ENCODE results near the gene EHF.

EHF gene

DNA sequence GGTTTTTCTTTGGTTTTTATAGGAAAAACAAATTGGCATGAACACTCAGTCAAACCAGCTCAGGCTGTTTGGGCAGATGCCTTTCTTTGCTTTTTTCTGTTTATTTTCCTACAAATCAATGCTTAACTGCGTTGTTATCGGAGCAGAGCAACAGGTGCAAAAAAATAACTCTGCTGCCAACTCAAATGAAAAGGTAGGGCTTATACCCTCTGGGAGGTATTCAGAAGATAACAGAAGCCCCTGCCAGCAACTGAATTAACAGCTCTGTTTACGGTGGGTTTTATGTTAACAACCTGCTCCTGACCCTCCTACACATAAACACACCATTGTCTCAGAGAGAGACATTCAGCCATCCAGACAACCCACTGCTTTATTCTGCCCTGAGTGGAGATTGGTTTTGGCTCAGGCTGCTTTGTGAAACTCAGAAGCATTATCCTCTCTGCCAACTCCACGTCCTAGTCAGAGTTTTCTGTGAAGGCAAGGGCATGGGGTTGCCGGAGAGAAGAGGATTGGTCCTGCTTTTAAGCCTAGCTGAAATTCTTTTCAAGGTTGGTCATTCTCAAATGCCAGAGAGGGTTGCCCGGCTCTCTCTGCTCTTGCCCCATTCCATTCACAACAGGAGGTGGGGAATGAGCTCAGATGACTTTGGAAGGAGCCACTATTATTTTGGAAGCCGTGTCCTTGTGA, 11.4 kb downstream of the EHF start:
- Mint-ChIP-seq H3K27ac (ENCODE audit: low read depth) (no peak overlapping the region), H3K9me3 (no peaks in the 10 kb centered on the region), H3K4me1 (peaks cover 14% of the 10 kb centered on the region), H3K27me3 (no peaks in the 10 kb centered on the region), H3K36me3 (ENCODE audit: insufficient read depth) (no peaks in the 10 kb centered on the region), H3K4me3 (no peak overlapping the region)
- ATAC-seq (replicated peaks; ENCODE audit: extremely low read depth, poor library complexity, severe bottlenecking) (no peak), DNase-seq (ENCODE audit: low spot score in 2 of 2) (no peak)

DNA sequence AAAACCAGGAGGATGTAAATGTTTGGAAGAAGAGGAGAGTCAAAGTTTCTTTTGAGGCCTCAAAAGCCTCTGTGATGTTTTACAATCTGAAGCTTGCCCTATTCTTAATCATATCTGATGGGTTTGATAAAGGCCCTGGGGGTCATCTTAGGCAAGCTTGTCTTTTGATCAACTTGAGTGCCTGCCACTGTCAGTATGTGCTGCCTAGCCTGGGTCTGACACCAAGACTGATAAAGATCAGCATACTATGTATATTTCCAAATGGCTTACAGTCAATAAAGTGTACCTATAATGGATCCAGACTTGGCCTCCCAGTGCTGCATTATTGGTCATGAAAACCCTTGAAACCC, 12.7 kb downstream of the EHF start:
- DNase-seq (ENCODE audit: low spot score in 2 of 2) = no peak
- Mint-ChIP-seq H3K4me1 (peaks cover 14% of the 10 kb centered on the region), H3K27me3 (no peaks in the 10 kb centered on the region), H3K36me3 (ENCODE audit: insufficient read depth) (no peaks in the 10 kb centered on the region), H3K9me3 (no peaks in the 10 kb centered on the region), H3K4me3 (no peak overlapping the region), H3K27ac (ENCODE audit: low read depth) (no peak overlapping the region)
- peak; percentile 52 for ATAC-seq (replicated peaks; ENCODE audit: extremely low read depth, poor library complexity, severe bottlenecking)

DNA sequence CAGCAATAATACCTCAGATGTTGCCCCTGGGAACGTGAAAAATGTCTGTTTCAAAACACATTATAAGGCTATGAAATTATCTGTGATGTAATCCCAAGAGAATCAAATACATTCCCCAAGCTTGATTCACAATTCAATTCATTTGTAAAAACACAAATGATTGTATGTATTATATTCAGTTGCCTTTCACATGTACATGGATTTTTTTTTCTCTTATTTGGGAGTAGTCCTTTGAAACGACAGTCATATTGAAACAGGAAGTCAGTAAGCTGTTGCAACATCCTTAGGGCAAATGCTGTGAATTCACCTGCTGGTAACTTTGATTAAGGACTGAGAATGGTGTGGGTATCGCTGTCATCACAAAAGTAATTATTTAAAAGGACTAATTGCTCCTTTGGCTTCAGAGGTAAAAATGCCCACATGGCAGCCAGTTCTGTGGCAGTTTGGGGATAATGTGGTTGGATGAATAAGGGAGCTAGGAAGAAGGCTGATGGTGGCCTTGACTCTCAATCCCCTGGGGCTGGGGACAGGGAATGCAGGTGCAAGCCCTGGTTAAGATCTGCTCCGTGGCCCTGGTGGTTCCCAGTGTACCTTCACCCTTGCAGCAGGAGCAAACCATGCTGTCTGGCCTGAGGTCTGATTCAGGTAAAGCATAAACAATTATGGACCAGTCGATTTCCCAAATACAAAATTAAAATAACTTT, 13.2 kb downstream of the EHF start:
- Mint-ChIP-seq H3K9me3 (no peaks in the 10 kb centered on the region), H3K27ac (ENCODE audit: low read depth) (no peak overlapping the region), H3K4me3 (no peak overlapping the region), H3K27me3 (peaks cover 2% of the 10 kb centered on the region), H3K4me1 (peaks cover 14% of the 10 kb centered on the region), H3K36me3 (ENCODE audit: insufficient read depth) (no peaks in the 10 kb centered on the region)
- DNase-seq (ENCODE audit: low spot score in 2 of 2) = no peak
- ATAC-seq (replicated peaks; ENCODE audit: extremely low read depth, poor library complexity, severe bottlenecking) = peak; percentile 87

DNA sequence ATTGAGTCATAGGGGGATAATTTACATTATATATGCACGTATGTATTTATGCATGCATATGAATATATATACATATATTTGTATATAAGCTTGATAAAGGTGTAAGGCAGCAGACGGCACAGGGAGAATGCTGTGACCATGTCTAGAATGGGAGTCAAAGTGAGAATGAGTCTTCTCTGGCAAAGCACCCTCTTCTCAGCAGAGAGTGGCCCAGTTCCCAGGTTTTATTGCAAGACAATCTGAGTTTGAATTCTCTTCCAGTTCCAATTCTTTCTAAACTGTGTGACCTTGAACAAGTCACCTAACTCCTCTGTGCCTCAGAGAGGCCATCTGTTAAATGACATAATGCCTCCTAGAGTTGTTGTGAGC, 13.8 kb downstream of the EHF start:
- H3K27ac Mint-ChIP-seq (ENCODE audit: low read depth) = no peak overlapping the region
- no peaks in the 10 kb centered on the region for H3K9me3 Mint-ChIP-seq
- H3K4me3 Mint-ChIP-seq = no peak overlapping the region
- peaks cover 14% of the 10 kb centered on the region for H3K4me1 Mint-ChIP-seq
- no peaks in the 10 kb centered on the region for H3K36me3 Mint-ChIP-seq (ENCODE audit: insufficient read depth)
- ATAC-seq (replicated peaks; ENCODE audit: extremely low read depth, poor library complexity, severe bottlenecking) (no peak), DNase-seq (ENCODE audit: low spot score in 2 of 2) (no peak)
- peaks cover 8% of the 10 kb centered on the region for H3K27me3 Mint-ChIP-seq

DNA sequence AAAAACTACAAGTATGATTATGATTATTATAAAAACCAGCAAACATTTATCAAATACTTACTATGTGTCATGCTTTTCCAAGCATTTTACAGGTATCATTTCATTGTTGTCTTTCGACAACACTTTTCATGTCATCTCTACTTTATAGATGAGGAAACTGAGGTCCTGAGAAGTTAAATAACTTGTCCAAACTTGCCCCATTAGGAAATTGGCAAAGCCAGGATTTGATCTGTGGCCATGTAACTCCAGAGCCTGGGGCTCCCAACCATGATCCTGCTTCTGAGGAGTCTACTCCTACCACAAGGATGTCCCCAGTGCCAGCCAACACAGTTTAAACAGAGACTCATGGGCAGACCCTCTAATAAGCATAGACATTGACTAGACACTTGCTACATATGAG, 15.2 kb downstream of the EHF start:
- Mint-ChIP-seq H3K27me3 (peaks cover 13% of the 10 kb centered on the region), H3K36me3 (ENCODE audit: insufficient read depth) (no peaks in the 10 kb centered on the region), H3K4me3 (no peak overlapping the region), H3K27ac (ENCODE audit: low read depth) (no peak overlapping the region), H3K9me3 (no peaks in the 10 kb centered on the region), H3K4me1 (peaks cover 9% of the 10 kb centered on the region)
- DNase-seq (ENCODE audit: low spot score in 2 of 2) (no peak), ATAC-seq (replicated peaks; ENCODE audit: extremely low read depth, poor library complexity, severe bottlenecking) (no peak)

DNA sequence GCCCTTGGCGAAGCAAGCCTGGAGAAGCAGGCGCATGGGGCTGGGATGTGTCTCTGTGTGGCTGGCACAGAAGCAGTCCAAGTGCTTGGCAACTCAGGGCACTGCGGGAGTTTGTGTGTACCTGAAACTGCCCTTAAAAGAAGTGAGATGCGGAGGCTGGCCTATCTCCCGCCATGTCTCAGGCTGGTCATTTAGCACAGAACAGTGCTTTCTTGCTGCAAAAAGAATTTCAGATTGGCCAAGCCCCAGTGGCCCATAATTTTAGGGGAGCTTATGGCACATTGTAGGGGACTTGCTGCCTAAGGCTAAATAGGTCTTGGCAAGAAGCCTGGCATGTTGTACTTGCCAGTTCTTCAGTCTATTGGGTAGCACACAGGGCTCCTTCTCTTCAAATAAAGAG, 16.4 kb downstream of the EHF start:
- H3K9me3 Mint-ChIP-seq = no peaks in the 10 kb centered on the region
- H3K4me3 Mint-ChIP-seq = no peak overlapping the region
- H3K36me3 Mint-ChIP-seq (ENCODE audit: insufficient read depth) = no peaks in the 10 kb centered on the region
- ATAC-seq (replicated peaks; ENCODE audit: extremely low read depth, poor library complexity, severe bottlenecking) (no peak), DNase-seq (ENCODE audit: low spot score in 2 of 2) (no peak)
- peaks cover 13% of the 10 kb centered on the region for H3K27me3 Mint-ChIP-seq
- H3K27ac Mint-ChIP-seq (ENCODE audit: low read depth) = no peak overlapping the region
- H3K4me1 Mint-ChIP-seq = peaks cover 9% of the 10 kb centered on the region

DNA sequence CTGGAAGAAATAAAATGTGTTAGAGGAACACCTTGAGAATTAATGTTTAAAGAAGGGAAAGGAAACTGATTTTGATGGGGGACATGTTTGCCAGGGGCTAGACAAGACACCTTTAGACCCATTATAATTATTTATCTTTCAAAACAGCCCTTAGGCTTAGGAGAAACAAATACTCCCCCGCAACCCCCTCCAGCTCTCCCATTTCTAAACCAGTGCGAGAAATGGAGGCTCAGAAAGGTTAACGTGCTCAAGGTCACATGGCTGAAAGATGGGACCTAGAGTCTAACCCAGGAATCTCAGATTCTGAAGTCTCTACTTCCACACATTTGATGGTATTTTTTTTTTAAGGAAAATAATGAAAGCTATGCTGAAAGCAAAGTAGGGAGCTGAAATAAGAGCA, 18.0 kb downstream of the EHF start:
- Mint-ChIP-seq H3K27ac (ENCODE audit: low read depth) (no peak overlapping the region), H3K36me3 (ENCODE audit: insufficient read depth) (no peaks in the 10 kb centered on the region), H3K27me3 (peaks cover 29% of the 10 kb centered on the region), H3K4me3 (no peak overlapping the region), H3K9me3 (no peaks in the 10 kb centered on the region), H3K4me1 (peaks cover 7% of the 10 kb centered on the region)
- ATAC-seq (replicated peaks; ENCODE audit: extremely low read depth, poor library complexity, severe bottlenecking) (no peak), DNase-seq (ENCODE audit: low spot score in 2 of 2) (no peak)

DNA sequence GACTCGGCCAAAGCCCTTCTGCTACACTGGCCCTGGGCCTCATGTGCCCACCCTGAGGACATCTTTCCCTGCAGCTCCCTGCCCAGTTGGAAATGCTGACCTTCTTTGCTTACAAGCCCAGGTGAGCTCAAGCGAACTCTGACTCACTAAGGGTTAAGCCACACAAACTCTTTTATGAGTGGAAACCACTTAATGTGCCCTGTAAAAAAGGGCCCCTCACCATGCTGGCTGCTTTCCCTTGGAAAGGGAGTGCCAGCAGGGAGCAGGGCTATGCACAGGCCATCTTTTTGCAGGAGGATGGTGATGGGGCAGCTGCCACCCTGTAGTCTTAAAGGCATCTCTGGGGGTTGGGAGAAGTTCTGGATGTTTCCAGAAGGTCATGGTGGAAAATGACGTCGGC, 18.7 kb downstream of the EHF start:
- no peak overlapping the region for H3K27ac Mint-ChIP-seq (ENCODE audit: low read depth)
- no peaks in the 10 kb centered on the region for H3K36me3 Mint-ChIP-seq (ENCODE audit: insufficient read depth)
- no peak for DNase-seq (ENCODE audit: low spot score in 2 of 2)
- no peak overlapping the region for H3K4me3 Mint-ChIP-seq
- peaks cover 35% of the 10 kb centered on the region for H3K27me3 Mint-ChIP-seq
- no peaks in the 10 kb centered on the region for H3K9me3 Mint-ChIP-seq
- ATAC-seq (replicated peaks; ENCODE audit: extremely low read depth, poor library complexity, severe bottlenecking) = no peak
- peaks cover under 1% of the 10 kb centered on the region for H3K4me1 Mint-ChIP-seq

DNA sequence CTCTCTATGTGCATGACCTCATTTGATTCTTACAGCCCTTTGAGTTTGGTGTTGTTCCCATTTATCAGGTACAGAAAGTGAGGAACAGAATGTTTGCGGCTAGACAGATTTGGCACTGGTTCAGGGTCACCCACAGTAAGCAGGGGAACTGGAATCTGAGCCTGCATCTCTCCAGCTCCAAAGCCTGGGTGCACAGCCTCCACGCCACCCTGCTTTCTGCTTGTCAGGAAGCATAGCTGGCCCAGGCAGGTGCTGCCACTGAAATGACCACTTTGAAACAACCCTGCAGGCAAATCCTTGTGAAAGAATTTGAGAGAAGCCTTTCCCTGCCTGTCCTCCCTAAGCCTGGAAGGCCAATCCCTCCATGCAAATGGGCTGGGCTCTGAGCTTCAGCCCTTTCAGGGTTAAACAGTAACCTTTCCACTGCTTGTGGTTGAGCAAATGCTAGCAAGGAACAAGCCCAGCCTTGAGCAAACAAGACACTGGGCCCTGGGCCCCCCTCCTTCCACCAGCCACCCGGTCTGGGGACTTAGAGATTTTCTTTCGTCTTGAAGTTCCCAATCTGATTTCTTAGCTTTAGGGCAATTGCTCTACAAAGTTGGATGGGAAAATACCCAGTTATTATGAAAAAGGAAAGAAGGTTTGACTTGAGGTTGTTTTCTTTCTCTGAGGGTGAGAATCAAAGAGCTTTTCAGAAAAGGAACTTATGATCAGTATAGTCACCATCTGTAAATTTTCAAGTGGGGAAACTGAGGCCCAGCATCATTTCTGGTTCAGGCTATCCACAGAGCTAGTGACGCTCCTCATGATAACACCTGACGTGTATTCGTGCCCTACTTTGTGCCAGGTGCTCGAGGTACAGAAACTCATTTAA, 19.4 kb downstream of the EHF start:
- Mint-ChIP-seq H3K9me3 (no peaks in the 10 kb centered on the region), H3K36me3 (ENCODE audit: insufficient read depth) (no peaks in the 10 kb centered on the region), H3K27ac (ENCODE audit: low read depth) (no peak overlapping the region), H3K4me1 (no peaks in the 10 kb centered on the region), H3K27me3 (peaks cover 43% of the 10 kb centered on the region), H3K4me3 (no peak overlapping the region)
- ATAC-seq (replicated peaks; ENCODE audit: extremely low read depth, poor library complexity, severe bottlenecking) = no peak
- DNase-seq (ENCODE audit: low spot score in 2 of 2) = no peak

DNA sequence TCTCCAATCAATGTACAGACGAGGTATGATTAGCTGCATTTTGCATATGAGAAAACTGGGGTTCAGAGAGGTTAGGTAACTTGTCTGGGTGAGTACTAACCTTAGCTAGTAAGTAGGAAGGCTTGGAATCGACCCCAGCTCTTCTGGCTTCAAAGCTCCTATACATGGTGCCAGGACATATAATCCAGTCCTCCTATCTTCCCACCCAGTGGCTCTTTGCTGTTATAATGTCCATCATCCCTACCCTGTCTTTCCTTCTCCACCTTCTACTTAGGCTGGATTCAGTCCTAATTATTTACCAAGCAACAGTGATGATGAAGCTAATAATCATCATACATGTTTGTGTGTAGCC, 20.0 kb downstream of the EHF start:
- Mint-ChIP-seq H3K36me3 (ENCODE audit: insufficient read depth) (no peaks in the 10 kb centered on the region), H3K4me3 (no peak overlapping the region), H3K27ac (ENCODE audit: low read depth) (no peak overlapping the region), H3K9me3 (no peaks in the 10 kb centered on the region), H3K4me1 (no peaks in the 10 kb centered on the region), H3K27me3 (peaks cover 49% of the 10 kb centered on the region)
- no peak for DNase-seq (ENCODE audit: low spot score in 2 of 2)
- ATAC-seq (replicated peaks; ENCODE audit: extremely low read depth, poor library complexity, severe bottlenecking) = no peak

DNA sequence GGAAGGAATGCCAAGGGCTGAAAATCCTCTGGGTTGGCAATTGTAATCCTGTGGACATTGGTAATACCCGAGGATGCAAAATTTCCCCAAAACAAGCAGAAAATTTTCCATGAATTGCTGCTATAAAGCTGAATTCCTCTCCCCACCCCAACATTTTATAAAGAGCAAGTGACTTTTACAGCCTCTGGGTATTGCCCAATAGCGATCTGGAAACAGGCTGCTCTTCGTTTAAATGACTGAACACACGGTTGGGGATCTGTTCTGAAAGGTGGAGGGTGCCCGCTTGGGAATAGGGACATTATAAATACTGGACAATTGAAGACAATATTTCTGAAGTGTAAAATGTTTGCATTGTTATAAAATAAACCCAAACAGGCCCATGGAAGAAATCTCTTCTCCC, 20.6 kb downstream of the EHF start:
- H3K36me3 Mint-ChIP-seq (ENCODE audit: insufficient read depth) = no peaks in the 10 kb centered on the region
- peaks cover 54% of the 10 kb centered on the region for H3K27me3 Mint-ChIP-seq

DNA sequence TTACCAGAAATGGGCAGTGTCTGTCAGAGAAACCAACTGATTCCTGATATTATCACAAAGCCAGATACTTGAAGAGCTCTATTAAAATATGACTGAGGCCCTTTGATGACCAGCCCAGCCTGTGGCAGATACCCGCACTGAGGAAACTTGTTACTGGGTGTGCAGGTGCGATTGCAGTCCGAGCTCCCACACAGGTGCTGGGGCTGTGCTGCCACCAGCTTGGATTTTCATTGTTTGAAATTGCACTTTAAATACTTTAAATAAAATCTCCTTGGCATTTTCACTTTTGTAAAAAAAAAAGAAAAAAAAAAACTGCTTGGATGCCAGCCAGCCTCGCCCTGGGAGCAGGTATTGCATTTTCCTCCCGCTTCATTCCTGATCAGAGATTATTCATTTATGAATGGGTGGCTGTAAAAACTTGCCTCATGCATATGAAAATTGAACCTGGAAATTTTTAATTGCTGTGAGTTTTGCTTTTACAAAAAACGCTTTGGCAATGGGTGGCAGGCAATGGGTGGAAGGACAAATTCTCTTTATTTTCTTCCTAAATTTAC, 21.2 kb downstream of the EHF start:
- H3K9me3 Mint-ChIP-seq = no peaks in the 10 kb centered on the region
- H3K27ac Mint-ChIP-seq (ENCODE audit: low read depth) = no peak overlapping the region
- H3K4me3 Mint-ChIP-seq = no peak overlapping the region
- H3K4me1 Mint-ChIP-seq = no peaks in the 10 kb centered on the region
- H3K27me3 Mint-ChIP-seq = peaks cover 61% of the 10 kb centered on the region
- ATAC-seq (replicated peaks; ENCODE audit: extremely low read depth, poor library complexity, severe bottlenecking) (no peak), DNase-seq (ENCODE audit: low spot score in 2 of 2) (no peak)
- no peaks in the 10 kb centered on the region for H3K36me3 Mint-ChIP-seq (ENCODE audit: insufficient read depth)

More for the DNA sequence above, 20.6 kb downstream of the EHF start:
- Mint-ChIP-seq H3K9me3 (no peaks in the 10 kb centered on the region), H3K4me1 (no peaks in the 10 kb centered on the region), H3K4me3 (no peak overlapping the region), H3K27ac (ENCODE audit: low read depth) (no peak overlapping the region)
- DNase-seq (ENCODE audit: low spot score in 2 of 2) (no peak), ATAC-seq (replicated peaks; ENCODE audit: extremely low read depth, poor library complexity, severe bottlenecking) (no peak)

DNA sequence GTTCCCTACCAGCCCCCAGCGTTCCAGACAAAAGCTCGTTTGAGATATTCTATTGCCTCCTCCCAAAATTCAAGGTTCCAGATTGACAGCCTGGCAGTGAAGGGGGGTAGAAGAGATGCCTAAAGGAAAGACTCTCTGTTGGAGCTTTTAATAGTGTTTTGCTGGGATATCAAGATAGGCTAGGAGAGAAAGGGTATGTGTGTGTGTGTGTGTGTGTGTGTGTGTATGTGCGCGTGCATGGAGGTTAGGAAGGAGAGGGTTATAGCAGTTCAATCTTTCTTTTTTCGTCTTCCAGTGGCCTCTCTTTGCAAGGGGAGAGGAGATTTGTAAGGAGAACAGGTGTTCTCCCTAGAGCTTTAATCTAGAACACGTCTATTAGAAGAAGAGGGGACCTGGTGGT, 22.0 kb downstream of the EHF start:
- no peak for DNase-seq (ENCODE audit: low spot score in 2 of 2)
- Mint-ChIP-seq H3K4me3 (no peak overlapping the region), H3K4me1 (no peaks in the 10 kb centered on the region), H3K9me3 (no peaks in the 10 kb centered on the region), H3K27ac (ENCODE audit: low read depth) (no peak overlapping the region), H3K36me3 (ENCODE audit: insufficient read depth) (no peaks in the 10 kb centered on the region), H3K27me3 (peaks cover 61% of the 10 kb centered on the region)
- no peak for ATAC-seq (replicated peaks; ENCODE audit: extremely low read depth, poor library complexity, severe bottlenecking)
